H9 (cell line): Measurements from ENCODE around the gene ZNF540. TPM values are rescaled to one million over a fixed set of nuclear protein-coding genes. Genes with fewer than 3 reads are reported as not detected.

Experiments used
- DNase-seq: peaks from one replicate; pipeline ENCODE4 v3.0.0-alpha.2; 2017
- H2AFZ ChIP-seq: one replicate; pipeline ENCODE4 v1.6.1; 2013; ENCODE audit warnings: mild to moderate bottlenecking, low read length, control low read depth, moderate library complexity
- H2AK5ac ChIP-seq: 2 replicates; pipeline ENCODE4 v1.6.1; 2013; ENCODE audit warnings: low read length, control low read depth, mixed read lengths; ENCODE audit not compliant: insufficient read length
- H2BK120ac ChIP-seq: one replicate; pipeline ENCODE4 v1.6.1; 2013; ENCODE audit warnings: low read depth, mild to moderate bottlenecking, low read length, control low read depth, inconsistent platforms; ENCODE audit not compliant: poor library complexity, severe bottlenecking
- H2BK12ac ChIP-seq: 2 replicates; pipeline ENCODE4 v1.6.1; 2013; ENCODE audit warnings: low read length, control low read depth, mixed read lengths, low read depth; ENCODE audit not compliant: insufficient read length
- H2BK15ac ChIP-seq: 2 replicates; pipeline ENCODE4 v1.6.1; 2013; ENCODE audit warnings: low read depth, low read length, control low read depth
- H2BK20ac ChIP-seq: one replicate; pipeline ENCODE4 v1.6.1; 2013; ENCODE audit warnings: low read depth, mild to moderate bottlenecking, low read length, control low read depth, inconsistent platforms; ENCODE audit not compliant: poor library complexity, severe bottlenecking
- H2BK5ac ChIP-seq: 2 replicates; pipeline ENCODE4 v1.6.1; 2013; ENCODE audit warnings: low read length, control low read depth, mixed read lengths; ENCODE audit not compliant: insufficient read length
- H3K14ac ChIP-seq: 2 replicates; pipeline ENCODE4 v1.6.1; 2013; ENCODE audit warnings: low read length, control low read depth; ENCODE audit not compliant: insufficient read depth
- H3K18ac ChIP-seq: 2 replicates; pipeline ENCODE4 v1.6.1; 2013; ENCODE audit warnings: low read depth, mild to moderate bottlenecking, mixed read lengths, low read length, control low read depth; ENCODE audit not compliant: insufficient read length
- H3K23ac ChIP-seq: 2 replicates; pipeline ENCODE4 v1.6.1; 2013; ENCODE audit warnings: low read length, control low read depth, mixed read lengths, low read depth; ENCODE audit not compliant: insufficient read length
- H3K23me2 ChIP-seq: 2 replicates; pipeline ENCODE4 v1.6.1; 2013; ENCODE audit warnings: low read depth, mild to moderate bottlenecking, mixed read lengths, low read length, control low read depth; ENCODE audit not compliant: insufficient read length, poor library complexity, severe bottlenecking
- H3K27ac ChIP-seq: 2 replicates; pipeline ENCODE4 v1.5.1; 2013; ENCODE audit warnings: low read length, control low read depth, mixed read lengths, low read depth; ENCODE audit not compliant: insufficient read length
- H3K27me3 ChIP-seq: 2 replicates; pipeline ENCODE4 v1.6.1; 2013; ENCODE audit warnings: low read length, control low read depth, inconsistent platforms; ENCODE audit not compliant: insufficient read depth
- H3K4ac ChIP-seq: 2 replicates; pipeline ENCODE4 v1.6.1; 2013; ENCODE audit warnings: low read depth, mild to moderate bottlenecking, control low read depth, inconsistent platforms, low read length, moderate library complexity
- H3K4me1 ChIP-seq: 2 replicates; pipeline ENCODE4 v1.6.1; 2013; ENCODE audit warnings: low read length, control low read depth, inconsistent platforms; ENCODE audit not compliant: insufficient read depth
- H3K4me2 ChIP-seq: 2 replicates; pipeline ENCODE4 v1.6.1; 2013; ENCODE audit warnings: low read length, control low read depth, mixed read lengths; ENCODE audit not compliant: insufficient read length, insufficient read depth
- H3K56ac ChIP-seq: 2 replicates; pipeline ENCODE4 v1.6.1; 2013; ENCODE audit warnings: low read depth, mild to moderate bottlenecking, mixed read lengths, low read length, control low read depth; ENCODE audit not compliant: insufficient read length
- H3K79me1 ChIP-seq: 2 replicates; pipeline ENCODE4 v1.6.1; 2013; ENCODE audit warnings: low read depth, mild to moderate bottlenecking, moderate library complexity, low read length, control low read depth, inconsistent platforms; ENCODE audit not compliant: insufficient read depth, poor library complexity, severe bottlenecking
- H3K79me2 ChIP-seq: 2 replicates; pipeline ENCODE4 v1.6.1; 2013; ENCODE audit warnings: low read length, control low read depth, inconsistent platforms; ENCODE audit not compliant: insufficient read depth
- H3K9ac ChIP-seq: 2 replicates; pipeline ENCODE4 v1.6.1; 2013; ENCODE audit warnings: low read length, control low read depth, mixed read lengths; ENCODE audit not compliant: insufficient read length; ENCODE audit errors: extremely low read depth
- H3K9me3 ChIP-seq: one replicate; pipeline ENCODE4 v1.6.1; 2013; ENCODE audit warnings: low read depth, low read length, inconsistent platforms; ENCODE audit not compliant: control insufficient read depth
- H3T11ph ChIP-seq: one replicate; pipeline ENCODE4 v1.6.1; 2013; ENCODE audit warnings: mild to moderate bottlenecking, low read length, control low read depth, inconsistent platforms
- H4K20me1 ChIP-seq: one replicate; pipeline ENCODE4 v1.6.1; 2013; ENCODE audit not compliant: control insufficient read depth, insufficient read length, insufficient read depth
- H4K5ac ChIP-seq: 2 replicates; pipeline ENCODE4 v1.6.1; 2013; ENCODE audit warnings: low read depth, mild to moderate bottlenecking, mixed read lengths, low read length, control low read depth; ENCODE audit not compliant: insufficient read length
- H4K8ac ChIP-seq: replicated peaks from 2 replicates; pipeline ENCODE4 v1.6.1; 2013; ENCODE audit warnings: low read length, control low read depth, mixed read lengths, low read depth; ENCODE audit not compliant: insufficient read length
- H4K91ac ChIP-seq: 2 replicates; pipeline ENCODE4 v1.6.1; 2013; ENCODE audit warnings: low read depth, mild to moderate bottlenecking, moderate library complexity, mixed read lengths, low read length, control low read depth; ENCODE audit not compliant: insufficient read length
- H3K27ac Mint-ChIP-seq, 3 experiments: 2 replicates in 2 of 3; 3 replicates in 1 of 3; pipeline ENCODE4 v1.8.0; 2020 to 2021; ENCODE audit warnings: mixed read lengths in 3 of 3, mild to moderate bottlenecking in 1 of 3, moderate library complexity in 1 of 3
- H3K27me3 Mint-ChIP-seq: 2 replicates; pipeline ENCODE4 v1.8.0; 2021; ENCODE audit warnings: low read depth, mild to moderate bottlenecking, moderate library complexity, mixed read lengths
- H3K36me3 Mint-ChIP-seq, 3 experiments: 2 replicates in 2 of 3; 3 replicates in 1 of 3; pipeline ENCODE4 v1.8.0; 2020 to 2021; ENCODE audit warnings: low read depth in 3 of 3, mixed read lengths in 3 of 3; ENCODE audit not compliant: insufficient read depth in 1 of 3
- H3K4me1 Mint-ChIP-seq, 2 experiments: 2 replicates each; pipeline ENCODE4 v1.8.0; 2020; ENCODE audit warnings: mixed read lengths in 2 of 2
- H3K4me3 Mint-ChIP-seq, 2 experiments: 2 replicates in 1 of 2; 3 replicates in 1 of 2; pipeline ENCODE4 v1.8.0; 2020 to 2021; ENCODE audit warnings: mild to moderate bottlenecking in 2 of 2, mixed read lengths in 2 of 2, moderate library complexity in 1 of 2
- H3K9me3 Mint-ChIP-seq, 2 experiments: 2 replicates in 1 of 2; 3 replicates in 1 of 2; pipeline ENCODE4 v1.8.0; 2020; ENCODE audit warnings: mild to moderate bottlenecking in 2 of 2, mixed read lengths in 2 of 2, moderate library complexity in 1 of 2
- WGBS: extraction: QIAGEN DNeasy Blood & Tissue Kit; methylation state at CpG from one replicate; pipeline ENCODE4 v1.1.7; 2013; ENCODE audit warnings: missing lambda C conversion rate, low lambda C conversion rate, mixed read lengths; ENCODE audit not compliant: insufficient read length; ENCODE audit errors: extremely low coverage; 5-methylcytosine and 5-hydroxymethylcytosine counted together
- long read RNA-seq: library from polyadenylated mRNA; unstranded; transcript quantifications from one replicate; pipeline ENCODE4 v2.0.0, GENCODE V29; 2020
- total RNA-seq: library from RNA; stranded (reverse); gene quantifications from 2 replicates; pipeline ENCODE4 v1.2.1, GENCODE V29; 2021
- TF ChIP-seq, protein P1 (sequence below): fragments of 200-600 bp; sonication (generic); conservative IDR thresholded peaks from 3 replicates; pipeline ENCODE4 v1.8.0; 2021; ENCODE audit warnings: antibody characterized with exemption, mild to moderate bottlenecking

The ZNF540 gene
- total RNA-seq, result 0.20 and 0.22 TPM in 2 replicates
- long read RNA-seq, partial matches to known transcripts, result 0 of 5 reads
- long read RNA-seq, other reads (novel, unspliced or antisense), result 5 of 5 reads

DNA sequence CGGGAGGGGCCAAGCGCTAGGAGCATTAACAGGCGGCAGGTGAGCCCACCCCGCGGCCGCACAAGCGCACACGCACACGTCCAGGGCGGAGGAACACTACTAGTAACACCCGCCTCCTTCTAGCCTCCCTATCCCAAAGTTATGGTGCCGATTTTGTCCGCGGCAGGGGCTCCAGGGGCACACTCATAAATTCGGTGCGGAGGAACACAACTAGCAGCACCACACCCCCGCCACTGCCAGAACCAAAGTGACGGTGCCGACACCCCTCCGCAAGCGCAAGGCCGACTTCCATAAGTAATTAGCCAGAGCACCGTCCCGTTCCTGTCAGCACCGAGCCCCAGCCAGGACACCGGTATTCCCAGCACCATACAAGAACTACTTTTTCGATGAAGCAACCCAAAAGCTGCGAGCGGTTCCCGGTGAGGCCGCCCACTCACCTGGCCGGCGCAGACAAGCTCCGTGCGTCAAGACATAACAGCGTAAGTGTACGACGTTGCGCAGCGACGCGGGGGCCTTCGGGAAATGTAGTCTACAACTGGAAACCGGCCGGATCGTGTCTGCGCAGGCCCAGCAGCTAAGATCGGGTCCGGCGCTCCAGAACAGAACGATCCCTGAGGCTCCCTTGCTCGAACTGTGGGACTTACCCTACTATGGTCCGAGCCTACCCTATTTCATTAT is at the start of gene ZNF540, which contains the start of gene ZNF571:
ZNF540 (plus strand) TSS at position 573 of the 678 bp plus-strand sequence. CDS start 3,572 bp downstream, outside the sequence.
ZNF571 (minus strand) TSS at position 489 of the 678 bp plus-strand sequence. CDS start 8,116 bp downstream, outside the sequence.
- Histone ChIP-seq H3K18ac (peak within 1 kb of the TSS; percentile 62), H2BK15ac (no peak within 1 kb of the TSS), H4K20me1 (no peaks in the 10 kb centered on the region), H3T11ph (no peak within 1 kb of the TSS), H3K27ac (no peak within 1 kb of the TSS), H3K23me2 (peaks cover 10% of the 10 kb centered on the region), H2BK12ac (no peak within 1 kb of the TSS), H2BK20ac (no peak within 1 kb of the TSS), H3K4ac (no peak within 1 kb of the TSS), H3K23ac (no peak within 1 kb of the TSS), H3K4me1 (no peaks in the 10 kb centered on the region), H3K56ac (no peak within 1 kb of the TSS), H2BK5ac (no peak within 1 kb of the TSS), H4K91ac (no peak within 1 kb of the TSS), H4K8ac (no peak within 1 kb of the TSS), H3K79me1 (no peaks in the 10 kb centered on the region), H4K5ac (no peak within 1 kb of the TSS), H2BK120ac (no peak within 1 kb of the TSS), H3K79me2 (no peaks in the 10 kb centered on the region), H3K4me2 (peak within 1 kb of the TSS; percentile 94), H3K9ac (peak within 1 kb of the TSS; percentile 59), H2AFZ (peak within 1 kb of the TSS; percentile 24), H2AK5ac (no peak within 1 kb of the TSS), H3K14ac (peak within 1 kb of the TSS; percentile 31; the same call in 1 of the 2 replicates), H3K27me3 (no peaks in the 10 kb centered on the region), H3K9me3 (no peaks in the 10 kb centered on the region)
- Mint-ChIP-seq H3K4me1 (peaks cover 13 to 15% of the 10 kb centered on the region in 2 experiments), H3K27me3 (peaks cover 22% of the 10 kb centered on the region), H3K4me3 (peak within 1 kb of the TSS; percentile 97), H3K9me3 (peaks cover 26 to 29% of the 10 kb centered on the region in 2 experiments), H3K36me3 (peaks cover 3 to 17% (median 15%) of the 10 kb centered on the region in 3 experiments; a peak in 6 of 7 replicates), H3K27ac (peak within 1 kb of the TSS; percentile 98 to 99 (median 99))
- peak; percentile 96 for DNase-seq
- TF ChIP-seq, protein P1, sequence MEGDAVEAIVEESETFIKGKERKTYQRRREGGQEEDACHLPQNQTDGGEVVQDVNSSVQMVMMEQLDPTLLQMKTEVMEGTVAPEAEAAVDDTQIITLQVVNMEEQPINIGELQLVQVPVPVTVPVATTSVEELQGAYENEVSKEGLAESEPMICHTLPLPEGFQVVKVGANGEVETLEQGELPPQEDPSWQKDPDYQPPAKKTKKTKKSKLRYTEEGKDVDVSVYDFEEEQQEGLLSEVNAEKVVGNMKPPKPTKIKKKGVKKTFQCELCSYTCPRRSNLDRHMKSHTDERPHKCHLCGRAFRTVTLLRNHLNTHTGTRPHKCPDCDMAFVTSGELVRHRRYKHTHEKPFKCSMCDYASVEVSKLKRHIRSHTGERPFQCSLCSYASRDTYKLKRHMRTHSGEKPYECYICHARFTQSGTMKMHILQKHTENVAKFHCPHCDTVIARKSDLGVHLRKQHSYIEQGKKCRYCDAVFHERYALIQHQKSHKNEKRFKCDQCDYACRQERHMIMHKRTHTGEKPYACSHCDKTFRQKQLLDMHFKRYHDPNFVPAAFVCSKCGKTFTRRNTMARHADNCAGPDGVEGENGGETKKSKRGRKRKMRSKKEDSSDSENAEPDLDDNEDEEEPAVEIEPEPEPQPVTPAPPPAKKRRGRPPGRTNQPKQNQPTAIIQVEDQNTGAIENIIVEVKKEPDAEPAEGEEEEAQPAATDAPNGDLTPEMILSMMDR, result no peak
- no CpG with 5 or more reads among the region's 53 CpGs for WGBS
